Measurements from ENCODE around the gene UBASH3B.

DNA sequence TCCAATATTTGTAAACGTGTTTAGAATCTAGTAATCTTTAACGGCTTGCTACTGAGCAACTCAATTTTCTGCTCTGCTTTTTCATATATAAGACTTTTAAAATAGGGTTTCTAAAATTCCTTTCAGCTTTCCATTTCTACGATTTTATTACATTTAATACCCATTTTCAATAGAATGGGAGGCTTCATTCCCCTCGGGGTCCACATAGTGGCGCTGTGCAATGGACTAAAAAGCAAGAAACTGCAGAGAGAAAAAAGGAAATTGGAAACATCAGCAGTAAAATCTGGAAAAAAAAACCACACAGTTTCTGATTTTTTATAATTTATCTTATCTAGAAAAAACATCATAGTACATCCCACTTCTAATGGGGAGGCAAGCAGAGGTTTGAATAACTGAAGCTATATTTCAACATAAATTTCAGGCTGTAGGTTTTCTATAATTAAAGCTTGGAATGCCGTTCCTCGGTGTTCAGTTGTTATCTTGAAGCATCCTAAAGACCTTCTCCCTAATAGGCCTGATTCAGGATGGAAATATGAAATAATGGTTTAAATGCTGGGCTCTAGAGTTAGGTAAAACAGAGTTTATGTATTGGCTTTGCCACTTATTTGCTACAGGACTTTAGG lies 208.3 kb downstream of the UBASH3B start:
- TF ChIP-seq, protein P1, sequence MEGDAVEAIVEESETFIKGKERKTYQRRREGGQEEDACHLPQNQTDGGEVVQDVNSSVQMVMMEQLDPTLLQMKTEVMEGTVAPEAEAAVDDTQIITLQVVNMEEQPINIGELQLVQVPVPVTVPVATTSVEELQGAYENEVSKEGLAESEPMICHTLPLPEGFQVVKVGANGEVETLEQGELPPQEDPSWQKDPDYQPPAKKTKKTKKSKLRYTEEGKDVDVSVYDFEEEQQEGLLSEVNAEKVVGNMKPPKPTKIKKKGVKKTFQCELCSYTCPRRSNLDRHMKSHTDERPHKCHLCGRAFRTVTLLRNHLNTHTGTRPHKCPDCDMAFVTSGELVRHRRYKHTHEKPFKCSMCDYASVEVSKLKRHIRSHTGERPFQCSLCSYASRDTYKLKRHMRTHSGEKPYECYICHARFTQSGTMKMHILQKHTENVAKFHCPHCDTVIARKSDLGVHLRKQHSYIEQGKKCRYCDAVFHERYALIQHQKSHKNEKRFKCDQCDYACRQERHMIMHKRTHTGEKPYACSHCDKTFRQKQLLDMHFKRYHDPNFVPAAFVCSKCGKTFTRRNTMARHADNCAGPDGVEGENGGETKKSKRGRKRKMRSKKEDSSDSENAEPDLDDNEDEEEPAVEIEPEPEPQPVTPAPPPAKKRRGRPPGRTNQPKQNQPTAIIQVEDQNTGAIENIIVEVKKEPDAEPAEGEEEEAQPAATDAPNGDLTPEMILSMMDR (IDR thresholded peaks at IDR 0.05; ENCODE audit: insufficient read depth, low read depth, low read length), result peak; percentile 98
- no peak for TF ChIP-seq EZH2 (IDR thresholded peaks at IDR 0.05; ENCODE audit: insufficient read depth, low read length)
